Prostate gland (tissue), 2 donors: ENCODE data around the gene RNASEH2B.

ENCODE experiments used
- POLR2A ChIP-seq: fragments of 450-650 bp; IDR thresholded peaks from one replicate; pipeline ENCODE4 v1.6.1; 2016; ENCODE audit warnings: antibody characterized with exemption, mild to moderate bottlenecking
- TF ChIP-seq, protein P1 (sequence below), 4 experiments: fragments of 200-600 bp in 2 of 4; fragments of 450-650 bp in 2 of 4; sonication (generic) in 2 of 4; IDR thresholded peaks; 1 replicate in 3 of 4; 2 replicates in 1 of 4; pipeline ENCODE4 v1.5.1; 2016 to 2019; ENCODE audit warnings: antibody characterized with exemption in 4 of 4, mild to moderate bottlenecking in 2 of 4, moderate library complexity in 2 of 4

DNA sequence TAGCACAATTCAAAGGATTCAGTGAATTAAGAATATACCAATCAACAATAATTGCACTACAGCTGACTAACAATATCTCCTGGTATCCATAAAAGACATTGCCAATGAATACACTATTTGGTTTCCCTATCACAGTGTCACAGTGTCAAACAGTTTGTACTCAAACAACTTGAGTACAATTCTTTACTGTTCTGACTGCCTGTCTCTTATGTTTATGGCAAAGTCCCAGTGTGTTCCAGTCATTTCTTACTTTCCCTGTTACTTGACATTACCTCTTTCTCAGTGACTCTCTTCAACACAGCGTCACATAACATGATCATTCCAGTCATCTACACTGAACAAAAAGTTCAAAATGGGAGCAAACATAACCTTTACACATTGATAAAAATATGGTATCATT lies 21.2 kb upstream of the RNASEH2B start:
- TF ChIP-seq, protein P1, sequence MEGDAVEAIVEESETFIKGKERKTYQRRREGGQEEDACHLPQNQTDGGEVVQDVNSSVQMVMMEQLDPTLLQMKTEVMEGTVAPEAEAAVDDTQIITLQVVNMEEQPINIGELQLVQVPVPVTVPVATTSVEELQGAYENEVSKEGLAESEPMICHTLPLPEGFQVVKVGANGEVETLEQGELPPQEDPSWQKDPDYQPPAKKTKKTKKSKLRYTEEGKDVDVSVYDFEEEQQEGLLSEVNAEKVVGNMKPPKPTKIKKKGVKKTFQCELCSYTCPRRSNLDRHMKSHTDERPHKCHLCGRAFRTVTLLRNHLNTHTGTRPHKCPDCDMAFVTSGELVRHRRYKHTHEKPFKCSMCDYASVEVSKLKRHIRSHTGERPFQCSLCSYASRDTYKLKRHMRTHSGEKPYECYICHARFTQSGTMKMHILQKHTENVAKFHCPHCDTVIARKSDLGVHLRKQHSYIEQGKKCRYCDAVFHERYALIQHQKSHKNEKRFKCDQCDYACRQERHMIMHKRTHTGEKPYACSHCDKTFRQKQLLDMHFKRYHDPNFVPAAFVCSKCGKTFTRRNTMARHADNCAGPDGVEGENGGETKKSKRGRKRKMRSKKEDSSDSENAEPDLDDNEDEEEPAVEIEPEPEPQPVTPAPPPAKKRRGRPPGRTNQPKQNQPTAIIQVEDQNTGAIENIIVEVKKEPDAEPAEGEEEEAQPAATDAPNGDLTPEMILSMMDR (IDR thresholded peaks at IDR 0.05): no peak
- no peak for TF ChIP-seq POLR2A
